Neural cell (in vitro differentiated cells): ENCODE results near the gene USP36. TPM values are rescaled to one million over a fixed set of nuclear protein-coding genes. Genes with fewer than 3 reads are reported as not detected.

Experiments used
- H2AFZ ChIP-seq: fragments of 200-600, 300-800 bp; sonication (generic), shearing (Covaris generic); 2 replicates; pipeline ENCODE4 v1.6.0; 2014; ENCODE audit warnings: low read depth, mild to moderate bottlenecking, antibody characterized with exemption, low read length, moderate library complexity
- H3F3A ChIP-seq: fragments of 200-600 bp; shearing (Covaris generic); 2 replicates; pipeline ENCODE4 v1.6.1; 2016; ENCODE audit warnings: mild to moderate bottlenecking, moderate library complexity, mixed read lengths, antibody characterized with exemption, low read length; ENCODE audit not compliant: insufficient read depth, poor library complexity, severe bottlenecking
- H3K27ac ChIP-seq: fragments of 200-600, 300-800 bp; sonication (generic), shearing (Covaris generic); 2 replicates; pipeline ENCODE4 v1.5.1; 2014; ENCODE audit warnings: mild to moderate bottlenecking, low read length, moderate library complexity
- H3K27me3 ChIP-seq: fragments of 300-800, 200-600 bp; sonication (generic), shearing (Covaris generic); 2 replicates; pipeline ENCODE4 v1.6.0; 2014; ENCODE audit warnings: mild to moderate bottlenecking, low read depth, low read length, moderate library complexity; ENCODE audit not compliant: insufficient read depth
- H3K36me3 ChIP-seq: fragments of 300-800, 200-600 bp; sonication (generic), shearing (Covaris generic); 2 replicates; pipeline ENCODE4 v1.5.1; 2014; ENCODE audit warnings: mild to moderate bottlenecking, antibody characterized with exemption, low read length, moderate library complexity; ENCODE audit not compliant: insufficient read depth
- H3K4me2 ChIP-seq: fragments of 300-800, 200-600 bp; sonication (generic), shearing (Covaris generic); 2 replicates; pipeline ENCODE4 v1.6.0; 2014; ENCODE audit warnings: mild to moderate bottlenecking, low read length
- H3K4me3 ChIP-seq: fragments of 300-800, 200-600 bp; sonication (generic), shearing (Covaris generic); 2 replicates; pipeline ENCODE4 v1.5.1; 2014; ENCODE audit warnings: mild to moderate bottlenecking, low read length, moderate library complexity
- H3K79me2 ChIP-seq: fragments of 200-600 bp; shearing (Covaris generic); replicated peaks from 2 replicates; pipeline ENCODE4 v1.6.0; 2014; ENCODE audit warnings: mild to moderate bottlenecking, low read length, moderate library complexity; ENCODE audit not compliant: insufficient read depth
- H3K9ac ChIP-seq: fragments of 300-800, 200-600 bp; sonication (generic), shearing (Covaris generic); 2 replicates; pipeline ENCODE4 v1.6.1; 2016; ENCODE audit warnings: mild to moderate bottlenecking, low read length, mixed read lengths
- H3K9me2 ChIP-seq: fragments of 200-600 bp; shearing (Covaris generic); 2 replicates; pipeline ENCODE4 v1.6.1; 2016; ENCODE audit warnings: mild to moderate bottlenecking, low read length, mixed read lengths; ENCODE audit not compliant: insufficient read depth
- H3K9me3 ChIP-seq: fragments of 200-600, 300-800 bp; sonication (generic), shearing (Covaris generic); 2 replicates; pipeline ENCODE4 v1.6.1; 2016; ENCODE audit warnings: mild to moderate bottlenecking, mixed run types, low read length, moderate library complexity, mixed read lengths
- H4K20me1 ChIP-seq: fragments of 200-600 bp; shearing (Covaris generic); 2 replicates; pipeline ENCODE4 v1.6.1; 2016; ENCODE audit warnings: mild to moderate bottlenecking, mixed run types; ENCODE audit not compliant: insufficient read depth
- EP300 ChIP-seq: fragments of 450-650 bp; conservative IDR thresholded peaks from 2 replicates; pipeline ENCODE4 v1.6.1; 2014; ENCODE audit warnings: antibody characterized with exemption, mild to moderate bottlenecking, moderate library complexity; ENCODE audit not compliant: poor library complexity, severe bottlenecking
- EZH2 ChIP-seq: fragments of 200-600, 300-800 bp; shearing (Covaris generic), sonication (generic); IDR thresholded peaks from 2 replicates; pipeline ENCODE4 v1.6.1; 2014; ENCODE audit warnings: antibody characterized with exemption, low read length, borderline replicate concordance, mild to moderate bottlenecking; ENCODE audit not compliant: insufficient read depth, poor library complexity, severe bottlenecking
- MXI1 ChIP-seq: fragments of 450-650 bp; conservative IDR thresholded peaks from 2 replicates; pipeline ENCODE4 v1.6.1; 2014; ENCODE audit warnings: antibody characterized with exemption, mild to moderate bottlenecking; ENCODE audit not compliant: poor library complexity, severe bottlenecking
- POLR2AphosphoS5 ChIP-seq: IDR thresholded peaks from 2 replicates; pipeline ENCODE4 v1.6.1; 2012
- RAD21 ChIP-seq: fragments of 450-650 bp; conservative IDR thresholded peaks from 2 replicates; pipeline ENCODE4 v1.6.1; 2014; ENCODE audit warnings: antibody characterized with exemption, mild to moderate bottlenecking, moderate library complexity
- REST ChIP-seq: IDR thresholded peaks from 2 replicates; pipeline ENCODE4 v1.6.1; 2012; ENCODE audit warnings: borderline replicate concordance
- SMC3 ChIP-seq: fragments of 450-650 bp; conservative IDR thresholded peaks from 2 replicates; pipeline ENCODE4 v1.6.1; 2014; ENCODE audit warnings: antibody characterized with exemption, mild to moderate bottlenecking, moderate library complexity; ENCODE audit not compliant: poor library complexity
- TAF1 ChIP-seq: IDR thresholded peaks from 2 replicates; pipeline ENCODE4 v1.6.1; 2012; ENCODE audit warnings: low read depth
- polyA plus RNA-seq: library from polyadenylated mRNA; depleted of rRNA; stranded (reverse); fragments of >200 nt; gene quantifications from 2 replicates; pipeline ENCODE4 v1.2.3, GENCODE V29; 2014
- TF ChIP-seq, protein P1 (sequence below): fragments of 450-650 bp; IDR thresholded peaks from 2 replicates; pipeline ENCODE4 v1.5.1; 2014; ENCODE audit warnings: antibody characterized with exemption, mild to moderate bottlenecking, moderate library complexity; ENCODE audit not compliant: poor library complexity, severe bottlenecking

USP36 gene
- polyA plus RNA-seq, 1 donor from 2014 or later: 14.4 TPM

DNA sequence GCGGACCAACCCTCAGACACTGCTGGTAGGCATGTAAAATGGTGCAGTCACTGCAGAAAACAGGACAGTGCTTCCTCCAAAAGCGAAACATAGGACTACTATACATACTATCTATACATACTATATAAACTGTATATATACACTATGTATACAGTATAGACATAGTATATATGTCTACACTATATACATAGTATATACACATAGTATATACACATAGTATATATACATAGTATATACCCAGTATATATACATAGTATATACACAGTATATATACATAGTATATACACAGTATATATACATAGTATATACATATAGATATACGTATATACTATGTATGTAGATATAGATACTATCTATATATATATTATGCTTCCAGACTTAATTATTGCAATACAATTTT, 6.4 kb upstream of the USP36 start:
- Histone ChIP-seq H3K27me3 (no peaks in the 10 kb centered on the region), H4K20me1 (no peaks in the 10 kb centered on the region), H3K27ac (no peak overlapping the region), H3K4me2 (no peak overlapping the region), H3K9ac (no peak overlapping the region), H3K9me2 (no peaks in the 10 kb centered on the region), H2AFZ (no peak overlapping the region), H3F3A (no peaks in the 10 kb centered on the region), H3K36me3 (no peaks in the 10 kb centered on the region), H3K9me3 (no peaks in the 10 kb centered on the region), H3K79me2 (no peaks in the 10 kb centered on the region), H3K4me3 (no peak overlapping the region)
- no peak for TF ChIP-seq MXI1
- no peak for TF ChIP-seq TAF1
- no peak for TF ChIP-seq POLR2AphosphoS5
- TF ChIP-seq, protein P1, sequence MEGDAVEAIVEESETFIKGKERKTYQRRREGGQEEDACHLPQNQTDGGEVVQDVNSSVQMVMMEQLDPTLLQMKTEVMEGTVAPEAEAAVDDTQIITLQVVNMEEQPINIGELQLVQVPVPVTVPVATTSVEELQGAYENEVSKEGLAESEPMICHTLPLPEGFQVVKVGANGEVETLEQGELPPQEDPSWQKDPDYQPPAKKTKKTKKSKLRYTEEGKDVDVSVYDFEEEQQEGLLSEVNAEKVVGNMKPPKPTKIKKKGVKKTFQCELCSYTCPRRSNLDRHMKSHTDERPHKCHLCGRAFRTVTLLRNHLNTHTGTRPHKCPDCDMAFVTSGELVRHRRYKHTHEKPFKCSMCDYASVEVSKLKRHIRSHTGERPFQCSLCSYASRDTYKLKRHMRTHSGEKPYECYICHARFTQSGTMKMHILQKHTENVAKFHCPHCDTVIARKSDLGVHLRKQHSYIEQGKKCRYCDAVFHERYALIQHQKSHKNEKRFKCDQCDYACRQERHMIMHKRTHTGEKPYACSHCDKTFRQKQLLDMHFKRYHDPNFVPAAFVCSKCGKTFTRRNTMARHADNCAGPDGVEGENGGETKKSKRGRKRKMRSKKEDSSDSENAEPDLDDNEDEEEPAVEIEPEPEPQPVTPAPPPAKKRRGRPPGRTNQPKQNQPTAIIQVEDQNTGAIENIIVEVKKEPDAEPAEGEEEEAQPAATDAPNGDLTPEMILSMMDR: no peak
- TF ChIP-seq RAD21: no peak

DNA sequence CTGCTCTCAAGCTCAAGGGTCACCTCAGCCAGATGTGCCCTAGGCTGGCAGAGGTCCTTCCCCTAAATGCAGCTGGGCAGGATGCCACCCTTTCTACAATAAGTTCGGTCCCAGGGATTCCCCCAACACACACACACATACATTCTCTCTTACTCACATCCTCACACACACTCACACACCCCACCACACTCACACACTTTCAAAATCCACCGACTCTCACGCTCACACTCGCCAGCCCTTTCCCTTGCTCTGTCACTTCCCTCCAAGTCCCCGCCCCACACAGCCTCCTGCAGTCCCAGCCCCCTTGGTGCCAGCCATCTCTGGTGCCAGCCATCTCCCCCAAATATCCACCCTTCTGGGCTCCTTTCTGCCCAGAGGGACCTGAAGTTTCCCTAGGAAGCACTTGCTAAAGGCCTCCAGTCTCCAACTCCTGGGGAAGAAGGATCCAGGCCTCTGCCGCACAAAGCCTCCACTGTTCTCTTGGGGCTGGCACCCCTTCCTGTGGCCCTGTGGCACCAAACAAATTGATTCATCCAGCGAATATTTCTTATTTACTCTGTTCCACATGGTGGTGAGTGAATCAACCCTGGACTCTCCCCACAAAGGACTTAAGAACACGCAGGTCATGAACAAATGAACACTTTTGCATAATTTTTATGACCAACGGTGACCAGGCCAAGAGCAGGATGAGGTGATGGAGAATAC, 3.8 kb upstream of the USP36 start:
- Histone ChIP-seq H3K9ac (no peak overlapping the region), H3K27me3 (no peaks in the 10 kb centered on the region), H2AFZ (no peak overlapping the region), H3K36me3 (no peaks in the 10 kb centered on the region), H4K20me1 (no peaks in the 10 kb centered on the region), H3K4me3 (no peak overlapping the region), H3K9me2 (no peaks in the 10 kb centered on the region), H3K9me3 (no peaks in the 10 kb centered on the region), H3F3A (no peaks in the 10 kb centered on the region), H3K4me2 (no peak overlapping the region), H3K79me2 (peaks cover 3% of the 10 kb centered on the region), H3K27ac (no peak overlapping the region)
- TF ChIP-seq REST (no peak), SMC3 (no peak), EZH2 (no peak), RAD21 (no peak), POLR2AphosphoS5 (no peak), MXI1 (no peak), EP300 (no peak), TAF1 (no peak)
- TF ChIP-seq, protein P1: no peak
